Kidney epithelial cell (primary cell): ENCODE measurements around the gene HMGCR. TPM values are rescaled to one million over a fixed set of nuclear protein-coding genes. Genes with fewer than 3 reads are reported as not detected.

Source experiments
- DNase-seq: peaks from one replicate; pipeline ENCODE4 v3.0.0-alpha.2; 2010; ENCODE audit warnings: low read depth
- H3K27me3 ChIP-seq: 2 replicates; pipeline ENCODE4 v1.6.0; 2011; ENCODE audit warnings: low read length; ENCODE audit not compliant: control insufficient read depth, insufficient read depth
- H3K36me3 ChIP-seq: 2 replicates; pipeline ENCODE4 v1.5.1; 2011; ENCODE audit warnings: low read length; ENCODE audit not compliant: control insufficient read depth, insufficient read depth
- H3K4me3 ChIP-seq: 2 replicates; pipeline ENCODE4 v1.5.1; 2011; ENCODE audit warnings: low read depth, mild to moderate bottlenecking, control low read depth, low read length
- CTCF ChIP-seq: IDR thresholded peaks from 2 replicates; pipeline ENCODE4 v1.5.1; 2011; ENCODE audit warnings: mild to moderate bottlenecking, moderate library complexity, low read length, control low read depth, inconsistent platforms; ENCODE audit not compliant: insufficient read depth, poor library complexity, severe bottlenecking
- total RNA-seq: library from RNA; depleted of rRNA; stranded (reverse); fragments of >200 nt; gene quantifications from 2 replicates; pipeline ENCODE4 v1.2.3, GENCODE V29; 2015

Gene HMGCR
- total RNA-seq, 1 donor from 2014 or later = 67.8 TPM

- H3K27me3 ChIP-seq = no peaks in the 10 kb centered on the region
- no peak for DNase-seq
- no peaks in the 10 kb centered on the region for H3K36me3 ChIP-seq
- TF ChIP-seq CTCF = no peak
- H3K4me3 ChIP-seq = no peak overlapping the region
Measured at GRCh38 chr5:75374394-75374814, 37.4 kb downstream of the HMGCR start.

- DNase-seq = no peak
- H3K27me3 ChIP-seq = no peaks in the 10 kb centered on the region
Measured at GRCh38 chr5:75375414-75375813, 38.4 kb downstream of the HMGCR start.

GRCh38 chr5:75380099-75380498, 43.1 kb downstream of the HMGCR start:
- no peaks in the 10 kb centered on the region for H3K36me3 ChIP-seq
- H3K4me3 ChIP-seq = no peak overlapping the region
- no peak for TF ChIP-seq CTCF
- no peak for DNase-seq
- H3K27me3 ChIP-seq = no peaks in the 10 kb centered on the region

More at GRCh38 chr5:75375414-75375813, 38.4 kb downstream of the HMGCR start:
- no peaks in the 10 kb centered on the region for H3K36me3 ChIP-seq
- TF ChIP-seq CTCF = no peak
- no peak overlapping the region for H3K4me3 ChIP-seq

GRCh38 chr5:75381456-75381855, 44.4 kb downstream of the HMGCR start:
- DNase-seq = no peak
- H3K4me3 ChIP-seq = no peak overlapping the region
- TF ChIP-seq CTCF = no peak
- H3K27me3 ChIP-seq = no peaks in the 10 kb centered on the region
- no peaks in the 10 kb centered on the region for H3K36me3 ChIP-seq

- no peak overlapping the region for H3K4me3 ChIP-seq
- H3K36me3 ChIP-seq = no peaks in the 10 kb centered on the region
- DNase-seq = no peak
- no peaks in the 10 kb centered on the region for H3K27me3 ChIP-seq
- TF ChIP-seq CTCF = no peak
Measured at GRCh38 chr5:75384218-75384617, 47.2 kb downstream of the HMGCR start.

- Histone ChIP-seq H3K4me3 (no peak overlapping the region), H3K36me3 (no peaks in the 10 kb centered on the region), H3K27me3 (no peaks in the 10 kb centered on the region)
- no peak for TF ChIP-seq CTCF
- DNase-seq = no peak
Measured at GRCh38 chr5:75387806-75388205, 50.8 kb downstream of the HMGCR start.
